HG03432 (cell line): ENCODE measurements around the gene BDP1.
"Not testable (repeated sequence)": the region's sequence is repeated elsewhere in the genome, so short reads cannot be mapped to it uniquely, and the experiment has no call there.

Experiments used
- ATAC-seq: cut with Tn5 transposase; IDR thresholded peaks from one replicate; pipeline ENCODE4 v1.9.1; 2021; ENCODE audit warnings: mild to moderate bottlenecking, moderate library complexity; ENCODE audit not compliant: unreplicated experiment

The BDP1 gene

GRCh38 chr5:71455427-71456361, at the start of gene BDP1:
TSS of gene BDP1 (plus strand) at chr5:71455651. CDS start at chr5:71455878, 227 bp downstream.
- peak; percentile 94 for ATAC-seq

- ATAC-seq: not testable (repeated sequence)
Measured at GRCh38 chr5:71410088-71410487, 45.4 kb upstream of the BDP1 start.

DNA sequence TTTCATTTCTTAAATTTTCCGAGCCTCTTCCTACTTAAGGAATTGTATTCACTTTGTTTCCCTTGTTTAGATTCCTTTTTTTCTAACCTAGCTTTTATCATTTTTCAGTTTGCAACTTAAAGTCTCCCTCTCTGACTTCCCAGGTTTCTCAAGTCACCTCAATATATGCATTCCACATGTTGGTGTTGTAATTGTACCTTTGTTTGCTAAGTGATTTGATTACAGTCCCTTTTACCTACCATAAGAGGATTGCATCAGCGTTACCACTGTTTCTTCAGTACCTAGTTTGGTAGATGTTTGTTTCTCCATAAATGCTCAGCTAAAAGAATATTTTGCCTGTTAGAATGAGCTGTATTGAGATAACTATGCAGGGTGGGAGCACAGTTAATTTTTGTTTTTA, 39.8 kb upstream of the BDP1 start:
- not testable (repeated sequence) for ATAC-seq

GRCh38 chr5:71418026-71418425, 37.4 kb upstream of the BDP1 start:
- not testable (repeated sequence) for ATAC-seq

- not testable (repeated sequence) for ATAC-seq
Measured at GRCh38 chr5:71421278-71421677, 34.2 kb upstream of the BDP1 start.

DNA sequence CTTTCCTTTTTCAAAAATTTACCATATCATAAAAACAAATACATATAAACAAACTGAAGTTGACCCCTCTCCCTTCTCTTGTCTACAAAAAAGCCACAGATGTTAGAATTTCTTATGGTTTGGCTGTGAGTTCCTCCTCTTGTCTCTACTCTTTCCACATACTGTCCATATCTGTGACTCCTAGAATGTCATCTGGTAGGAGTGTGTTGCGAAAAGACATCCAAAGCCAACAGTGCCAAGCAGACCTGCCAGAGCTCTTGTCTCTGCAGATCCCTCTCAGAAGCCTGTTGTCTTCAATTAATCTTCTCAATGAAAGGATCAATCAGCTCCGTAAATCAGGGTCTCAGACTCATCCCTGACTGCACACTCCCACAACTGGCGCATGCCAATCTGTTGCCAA, 31.6 kb upstream of the BDP1 start:
- ATAC-seq: not testable (repeated sequence)

DNA sequence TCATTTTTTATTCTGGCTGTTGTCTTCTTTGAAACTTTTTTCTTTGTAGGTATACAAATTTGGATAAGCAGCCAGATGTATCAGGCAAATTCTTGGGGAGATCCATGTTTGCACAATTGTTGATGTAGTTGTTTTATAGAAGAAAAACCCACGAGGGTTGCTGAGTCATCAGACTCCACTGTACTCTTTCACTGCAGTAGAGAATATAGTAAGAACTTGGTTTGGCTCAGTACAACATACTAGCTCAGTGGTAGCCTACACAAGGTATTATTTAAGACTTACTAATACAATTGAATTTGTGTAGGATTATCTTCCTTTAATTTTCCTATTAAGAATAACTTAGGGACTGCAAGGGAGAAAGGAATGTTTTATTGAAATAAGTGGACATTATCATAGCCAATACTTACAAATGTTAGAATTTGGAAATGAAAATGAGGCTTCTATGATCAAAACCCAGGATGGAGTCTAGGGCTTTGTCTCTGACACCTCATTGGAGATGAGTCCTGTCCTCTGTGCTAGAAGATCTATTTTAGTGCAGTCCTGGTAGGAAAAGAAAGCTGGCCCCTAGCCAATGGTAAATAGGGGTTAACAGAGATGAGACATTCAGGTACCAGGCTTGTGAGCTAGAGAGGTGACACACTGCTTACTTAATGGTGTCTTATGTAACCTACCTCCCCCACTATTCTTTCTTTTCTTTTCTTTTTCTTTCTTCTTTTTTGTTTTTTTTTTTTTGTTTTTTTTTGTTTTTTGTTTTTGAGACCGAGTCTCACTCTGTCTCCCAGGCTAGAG, 28.6 kb upstream of the BDP1 start:
- not testable (repeated sequence) for ATAC-seq

DNA sequence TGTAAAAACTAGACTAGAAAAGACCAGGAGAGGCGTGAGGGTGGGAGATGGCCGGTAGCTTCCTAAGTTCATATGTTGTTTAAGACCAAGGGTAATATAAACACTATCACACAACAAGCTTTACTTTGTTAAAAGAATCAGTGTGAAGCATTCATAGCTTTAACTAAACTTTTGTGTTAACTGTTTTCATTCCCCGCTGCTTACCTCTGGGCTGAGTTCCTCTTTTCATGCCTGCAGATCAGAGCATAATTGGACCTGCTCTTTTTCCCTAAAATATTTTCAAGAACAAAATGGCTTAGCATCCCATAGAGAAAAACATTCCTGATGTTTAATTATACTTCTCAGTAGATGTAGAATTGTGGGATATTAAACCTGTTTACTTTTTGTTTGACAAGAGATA, 23.0 kb upstream of the BDP1 start:
- ATAC-seq: not testable (repeated sequence)

DNA sequence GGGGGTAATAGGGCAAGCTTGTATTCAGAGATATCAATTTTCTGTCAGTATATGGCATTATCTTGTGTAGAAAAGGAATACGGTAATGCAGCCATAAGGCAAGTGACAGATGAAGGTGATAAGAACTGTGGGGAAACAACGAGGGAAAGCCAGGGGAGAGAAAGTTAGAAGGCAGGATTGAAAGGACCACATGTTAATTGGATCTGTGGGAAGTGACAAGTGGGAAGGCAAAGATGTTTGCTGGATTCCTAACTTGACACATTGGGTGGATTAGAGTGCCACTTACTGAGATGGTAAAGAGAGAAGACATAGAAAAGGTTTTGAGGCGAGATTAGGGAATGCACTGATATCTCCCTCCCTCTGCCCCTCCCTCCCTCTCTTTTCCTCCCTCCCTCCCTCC, 20.6 kb upstream of the BDP1 start:
- ATAC-seq: not testable (repeated sequence)

DNA sequence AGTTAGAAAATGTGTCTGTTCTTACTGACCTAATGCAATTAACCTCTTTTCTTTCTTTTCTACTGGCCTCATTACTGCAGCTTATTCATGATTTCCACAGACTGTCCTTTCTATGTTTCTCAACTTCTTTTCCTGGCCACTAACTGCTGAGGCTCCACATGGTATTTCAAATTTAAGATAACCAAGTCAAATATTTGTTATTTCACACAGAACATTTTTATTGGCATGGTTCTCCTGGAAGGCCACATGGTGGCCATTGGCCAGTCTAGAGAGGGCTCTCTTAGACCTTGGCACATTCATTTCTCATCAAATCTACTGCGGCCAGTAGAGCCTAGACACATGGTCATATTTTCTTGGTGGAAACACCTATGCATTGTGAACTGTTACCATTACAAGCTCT, 13.9 kb upstream of the BDP1 start:
- ATAC-seq: not testable (repeated sequence)

DNA sequence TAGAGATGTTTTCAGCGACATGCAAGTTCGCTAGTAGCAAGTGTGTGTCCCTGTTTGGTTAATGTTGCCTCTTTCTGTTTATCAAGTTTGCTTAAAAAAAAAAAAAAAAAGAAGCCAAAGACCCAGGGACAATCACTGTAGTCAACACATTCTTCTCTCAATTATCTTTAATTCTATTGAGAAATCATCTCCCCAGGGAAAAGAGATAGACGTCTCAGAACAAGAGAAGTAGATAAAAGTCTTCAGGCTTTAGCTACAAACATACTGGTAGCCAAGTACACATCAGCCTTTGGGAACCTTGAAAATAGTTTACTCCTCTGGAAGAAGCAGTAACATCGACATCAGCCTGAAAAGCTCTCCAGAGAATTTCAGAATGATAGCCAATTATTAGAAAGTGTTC, 11.6 kb upstream of the BDP1 start:
- not testable (repeated sequence) for ATAC-seq

GRCh38 chr5:71445015-71445414, 10.4 kb upstream of the BDP1 start:
- ATAC-seq: not testable (repeated sequence)

DNA sequence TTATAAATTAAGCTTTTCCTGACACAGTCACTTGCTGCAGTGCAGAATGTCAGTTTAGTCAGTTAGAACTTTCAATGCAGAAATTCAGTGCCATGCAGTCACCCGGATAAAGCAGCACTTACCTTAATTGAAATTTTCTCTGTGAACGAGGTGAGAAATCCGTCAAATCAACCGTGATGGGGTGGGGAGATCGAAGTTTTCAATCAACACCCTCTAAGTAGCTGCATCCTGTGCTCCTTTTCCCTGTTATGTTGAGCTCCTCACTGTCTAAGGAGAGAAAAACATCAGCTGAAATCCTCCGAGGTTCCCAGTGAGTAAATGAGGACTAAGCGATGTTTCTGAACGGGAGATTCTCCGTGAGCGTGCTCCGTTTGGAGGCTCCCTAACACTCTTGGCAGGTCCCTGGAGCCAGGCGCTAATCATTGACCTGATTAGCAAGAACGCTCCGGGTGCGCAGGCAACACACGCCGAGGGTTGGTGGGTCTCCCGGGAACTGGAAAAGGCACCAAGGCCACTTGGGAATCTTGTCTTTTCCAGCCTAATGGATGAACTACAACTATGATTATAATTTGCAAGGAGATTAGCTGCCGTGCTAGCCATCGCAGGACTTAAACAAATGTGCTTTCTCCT, 9.8 kb upstream of the BDP1 start:
- not testable (repeated sequence) for ATAC-seq

DNA sequence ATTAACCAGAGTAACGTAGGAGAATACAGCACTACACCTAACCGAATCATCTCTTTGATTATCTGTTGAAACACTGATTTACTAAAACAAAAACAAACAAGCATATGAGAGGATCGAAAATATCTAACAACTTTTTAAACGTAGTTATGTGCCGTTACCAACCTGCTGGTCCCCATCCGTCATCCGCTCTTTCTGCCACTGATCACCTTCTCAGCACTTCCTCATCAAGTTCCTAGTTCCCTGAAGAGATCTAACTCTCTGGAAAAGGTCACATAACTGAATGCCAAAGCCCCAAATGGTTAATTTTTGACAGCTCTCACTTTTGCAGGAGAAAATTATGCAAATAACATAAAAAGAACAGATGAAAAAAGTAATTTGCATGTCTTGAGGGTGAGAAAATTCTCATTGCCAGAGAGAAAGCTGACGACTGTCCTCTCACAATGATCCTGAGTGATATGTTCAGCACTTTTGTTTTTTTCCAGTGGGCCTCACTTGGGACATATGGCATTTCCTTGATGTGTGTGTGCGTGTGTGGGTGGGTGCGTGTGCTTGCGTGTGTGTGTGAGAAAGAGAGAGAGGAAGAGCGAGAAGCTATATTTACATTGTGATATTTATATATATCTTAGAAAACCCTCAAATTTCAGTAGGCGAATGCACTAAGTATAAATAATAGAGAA, 8.8 kb upstream of the BDP1 start:
- ATAC-seq: not testable (repeated sequence)

DNA sequence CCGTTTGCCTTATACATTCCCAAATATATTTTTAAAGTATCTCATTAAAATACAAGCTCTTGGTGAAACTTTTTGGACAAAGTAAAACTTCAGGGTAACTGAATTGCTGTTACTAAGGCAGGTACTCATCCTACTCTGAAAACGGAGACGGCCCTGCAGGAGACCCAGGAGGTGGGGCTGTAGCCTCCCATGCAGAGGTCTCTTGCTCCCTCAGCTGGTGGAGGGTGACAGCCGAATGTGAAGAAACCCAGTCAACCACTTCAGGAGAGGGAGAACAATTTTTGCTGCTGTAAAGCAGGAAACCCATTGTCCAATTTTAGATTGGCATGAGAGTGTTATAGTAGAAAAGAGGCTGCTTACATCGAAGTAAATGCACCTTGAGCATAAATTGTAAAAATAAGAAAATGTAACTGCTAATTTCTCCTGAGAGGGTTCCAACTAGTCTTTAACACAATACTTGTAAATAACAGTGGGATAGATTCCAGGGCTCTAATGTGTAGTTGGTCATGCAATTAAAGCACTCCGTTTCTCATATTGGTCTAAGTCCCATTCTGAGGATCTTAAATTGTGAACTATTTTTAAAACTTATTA, 8.1 kb upstream of the BDP1 start:
- peak; percentile 91 for ATAC-seq

DNA sequence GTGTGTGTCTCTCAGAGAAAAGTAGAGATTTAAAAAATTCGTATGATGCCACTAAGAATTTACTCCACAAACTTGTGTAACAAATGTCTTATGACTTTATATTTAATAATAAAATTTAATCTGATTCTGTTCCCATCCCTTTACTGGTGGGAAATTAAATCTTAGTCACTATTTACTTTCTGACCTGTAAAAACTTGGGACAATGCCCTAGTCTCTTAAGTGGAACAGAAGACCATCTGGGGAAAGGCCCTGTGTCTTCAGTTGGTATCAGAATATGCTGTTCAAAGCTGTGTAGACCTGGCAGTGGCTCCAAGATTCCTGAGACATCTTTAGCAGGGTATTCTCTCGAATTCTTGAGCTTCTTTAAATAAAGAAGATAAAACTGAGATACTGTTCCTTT, 2.6 kb upstream of the BDP1 start:
- no peak for ATAC-seq

DNA sequence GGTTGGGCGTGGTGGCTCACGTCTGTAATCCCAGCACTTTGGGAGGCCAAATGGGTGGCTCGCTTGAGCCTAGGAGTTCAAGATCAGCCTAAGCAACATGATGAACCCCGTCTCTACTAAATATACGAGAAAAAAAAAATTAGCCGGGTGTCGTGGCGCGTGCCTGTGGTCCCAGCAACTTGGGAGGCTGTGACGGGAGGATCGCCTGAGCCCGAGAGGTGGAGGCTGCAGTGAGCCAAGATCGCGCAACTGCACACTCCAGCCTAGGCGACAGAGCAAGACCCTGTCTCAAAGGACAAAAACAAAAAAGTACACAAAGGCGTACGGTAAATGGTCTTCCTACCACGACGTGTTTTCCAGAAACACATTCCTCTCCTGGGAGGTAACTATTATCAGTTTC, 538 bp upstream of the BDP1 start:
- no peak for ATAC-seq

- ATAC-seq: no peak
Measured at GRCh38 chr5:71456362-71456743, 902 bp downstream of the BDP1 start.

DNA sequence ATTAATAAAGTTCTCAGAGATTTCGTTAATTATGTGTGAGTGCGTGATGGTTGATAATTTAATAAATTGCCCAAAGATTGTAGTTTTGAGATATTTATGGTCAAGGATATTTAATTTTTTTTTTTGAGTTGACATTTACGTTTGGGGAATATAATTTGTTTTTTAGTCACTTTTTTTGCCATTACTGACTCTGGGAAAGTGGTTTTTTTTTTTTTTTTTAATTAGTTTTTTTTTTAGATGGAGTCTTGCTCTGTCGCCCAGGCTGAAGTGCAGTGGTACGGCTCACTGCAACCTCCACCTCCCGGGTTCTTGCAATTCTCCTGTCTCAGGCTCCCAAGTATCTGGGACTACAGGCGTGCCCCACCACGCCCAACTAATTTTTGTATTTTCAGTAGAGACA, 1.7 kb downstream of the BDP1 start:
- ATAC-seq: no peak

DNA sequence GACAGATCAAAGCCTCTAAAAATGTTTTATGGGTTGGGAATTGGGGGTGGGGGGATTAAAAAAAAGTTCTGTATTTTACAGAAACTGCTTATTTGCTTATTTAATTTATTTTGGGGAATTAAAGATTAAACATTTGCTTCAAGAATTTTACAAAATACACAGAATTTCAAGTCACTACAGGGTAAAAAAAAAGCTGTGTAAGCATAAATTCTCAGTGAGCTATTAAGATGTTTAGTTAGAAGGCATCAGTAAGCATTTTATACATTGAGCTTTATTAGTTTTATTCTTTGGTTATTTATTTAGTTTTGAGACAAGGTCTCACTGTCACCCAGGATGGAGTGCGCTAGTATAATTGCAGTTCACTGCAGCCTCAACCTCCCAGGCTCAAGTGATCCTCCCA, 5.2 kb downstream of the BDP1 start:
- ATAC-seq: no peak
